HS-27A (cell line): ENCODE results near the gene NUDT2.
"Not testable (repeated sequence)": the region's sequence is repeated elsewhere in the genome, so short reads cannot be mapped to it uniquely, and the experiment has no call there.

Source experiments
- DNase-seq: peaks from one replicate; pipeline ENCODE4 v3.0.0-alpha.2; 2012; ENCODE audit warnings: low read depth, missing footprints

Gene NUDT2

GRCh38 chr9:34335376-34335775, 6.0 kb downstream of the NUDT2 start:
- no peak for DNase-seq

DNA sequence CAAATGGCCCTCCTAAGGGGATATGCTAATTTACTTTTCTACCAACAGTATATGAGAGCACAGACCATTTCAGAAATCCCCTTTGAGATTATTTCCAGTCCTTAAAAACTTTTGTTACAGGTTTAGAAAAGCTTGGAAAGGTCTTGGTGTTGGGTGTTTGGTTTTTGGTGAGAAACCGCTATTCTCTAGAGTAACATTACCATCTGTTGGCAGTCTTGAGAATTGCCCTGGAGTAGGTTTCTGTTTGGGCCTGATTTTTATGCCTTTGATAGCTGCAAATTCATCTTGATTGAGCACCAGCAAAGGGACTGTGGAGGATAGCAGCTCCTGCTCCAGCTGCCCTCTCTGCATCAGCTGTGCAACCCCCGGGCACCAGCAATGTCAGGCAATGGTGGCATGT, 8.0 kb downstream of the NUDT2 start:
- no peak for DNase-seq

DNA sequence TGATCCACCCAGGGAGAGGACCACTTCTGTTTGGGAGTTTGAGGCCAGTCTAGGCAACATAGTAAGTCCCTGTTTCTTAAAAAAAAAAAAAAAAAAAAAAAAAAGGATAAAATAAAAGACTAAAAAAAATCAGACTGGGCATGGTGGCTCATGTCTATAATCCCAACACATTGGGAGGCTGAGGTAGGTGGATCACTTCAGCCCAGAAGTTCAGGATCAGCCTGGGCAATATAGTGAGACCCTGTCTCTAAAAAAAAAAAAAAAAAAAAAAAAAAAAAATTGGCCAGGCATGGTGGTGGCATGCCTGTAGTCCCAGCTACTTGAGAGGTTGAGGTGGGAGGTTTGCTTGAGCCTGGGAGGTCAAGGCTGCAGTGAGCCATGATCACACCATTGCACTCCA, 8.7 kb downstream of the NUDT2 start:
- not testable (repeated sequence) for DNase-seq

- no peak for DNase-seq
These were observed 9.5 kb downstream of the NUDT2 start for GRCh38 chr9:34338665-34339385.

- DNase-seq = no peak
These were observed 12.4 kb downstream of the NUDT2 start for GRCh38 chr9:34341659-34342295.

GRCh38 chr9:34343090-34343489, 13.7 kb downstream of the NUDT2 start:
- DNase-seq = no peak

DNA sequence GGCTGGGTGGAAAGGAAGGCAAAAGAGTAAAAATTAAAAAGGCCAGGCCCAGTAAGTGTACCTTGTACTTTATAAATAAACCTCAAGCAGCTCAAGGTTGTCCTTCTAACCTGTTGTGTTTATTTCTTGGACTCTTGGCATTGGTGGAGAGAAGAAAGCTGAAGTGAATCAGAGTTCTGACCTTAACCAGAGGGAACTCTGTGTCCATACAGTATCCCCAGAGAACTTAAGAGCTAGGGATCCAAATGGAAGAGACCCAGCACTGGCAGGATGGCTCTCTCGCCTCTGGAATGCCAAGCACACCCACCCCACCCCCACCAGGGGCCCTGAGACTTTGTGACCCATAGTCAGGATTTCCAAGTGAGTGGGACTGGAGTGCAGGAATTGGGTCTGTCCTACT, 14.2 kb downstream of the NUDT2 start:
- DNase-seq = no peak

- DNase-seq = no peak
These were observed 17.8 kb downstream of the NUDT2 start for GRCh38 chr9:34346873-34347799.

DNA sequence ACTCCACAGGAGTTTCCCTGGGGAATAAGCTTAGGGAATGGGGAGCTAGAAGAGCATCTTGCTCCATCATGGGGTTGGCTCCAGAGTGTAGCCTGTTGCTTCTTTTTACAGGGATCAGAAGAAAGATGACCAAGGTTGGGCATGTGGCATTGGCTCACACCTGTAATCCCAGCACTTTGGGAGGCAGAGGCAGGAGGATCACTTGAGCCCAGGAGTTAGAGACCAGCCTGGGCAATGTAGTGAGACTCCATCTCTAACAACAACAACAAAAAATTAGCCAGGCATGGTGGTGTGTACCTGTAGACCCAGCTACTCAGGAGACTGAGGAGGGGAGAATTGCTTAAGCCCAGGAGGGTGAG, 18.4 kb downstream of the NUDT2 start:
- no peak for DNase-seq

DNA sequence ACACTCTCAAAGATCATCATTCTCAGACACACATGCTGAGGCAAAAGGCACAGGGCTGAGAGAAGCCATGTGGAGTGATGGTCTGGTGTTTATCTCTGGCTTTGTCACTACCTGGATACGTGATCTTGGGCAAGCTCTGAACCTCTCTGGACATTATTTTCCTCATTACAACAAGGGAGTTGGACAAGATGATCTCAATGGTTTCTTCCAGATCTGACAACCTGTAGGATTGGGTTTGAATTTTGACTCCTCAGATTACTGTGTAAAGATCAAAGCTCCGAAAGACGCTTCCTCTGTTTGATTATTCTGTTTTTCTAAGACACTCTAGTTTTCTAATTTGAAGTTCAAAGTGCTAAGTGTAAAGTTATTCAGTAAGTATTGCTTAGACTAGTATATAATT, 20.0 kb downstream of the NUDT2 start:
- DNase-seq = no peak

- DNase-seq = not testable (repeated sequence)
These were observed 22.8 kb downstream of the NUDT2 start for GRCh38 chr9:34352122-34352652.

GRCh38 chr9:34352957-34353356, 23.6 kb downstream of the NUDT2 start:
- DNase-seq = not testable (repeated sequence)

DNA sequence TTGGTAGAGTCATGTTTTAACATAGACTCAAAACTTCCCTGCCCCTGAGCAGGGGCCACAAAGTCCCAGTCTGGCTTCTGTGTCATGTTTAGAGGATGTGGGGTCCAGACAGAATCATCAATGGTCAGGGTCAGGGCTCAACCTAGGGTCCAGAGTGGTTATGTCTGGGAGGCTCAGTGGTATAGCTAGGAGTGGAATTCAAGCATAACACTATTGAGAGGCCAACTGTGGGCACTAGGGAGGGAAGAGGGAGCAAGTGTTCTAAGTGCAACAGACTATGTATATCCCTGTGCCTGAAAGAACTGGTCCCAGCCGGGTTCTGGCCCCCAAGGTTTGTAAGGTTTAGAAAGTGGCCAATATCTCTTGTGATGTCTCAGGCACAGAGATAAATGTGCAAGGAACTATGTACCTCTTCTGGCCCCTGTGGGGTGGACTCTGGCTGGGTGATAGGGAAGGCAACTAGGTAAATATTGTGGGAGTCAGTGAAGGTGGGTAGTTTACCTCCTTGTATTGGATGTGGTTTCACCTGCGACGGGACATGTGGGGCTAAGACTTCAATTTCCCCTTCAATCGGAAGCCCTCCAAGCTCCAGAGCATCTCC, 33.3 kb downstream of the NUDT2 start:
- DNase-seq = no peak

GRCh38 chr9:34363619-34364351, 34.4 kb downstream of the NUDT2 start:
- DNase-seq = no peak

DNA sequence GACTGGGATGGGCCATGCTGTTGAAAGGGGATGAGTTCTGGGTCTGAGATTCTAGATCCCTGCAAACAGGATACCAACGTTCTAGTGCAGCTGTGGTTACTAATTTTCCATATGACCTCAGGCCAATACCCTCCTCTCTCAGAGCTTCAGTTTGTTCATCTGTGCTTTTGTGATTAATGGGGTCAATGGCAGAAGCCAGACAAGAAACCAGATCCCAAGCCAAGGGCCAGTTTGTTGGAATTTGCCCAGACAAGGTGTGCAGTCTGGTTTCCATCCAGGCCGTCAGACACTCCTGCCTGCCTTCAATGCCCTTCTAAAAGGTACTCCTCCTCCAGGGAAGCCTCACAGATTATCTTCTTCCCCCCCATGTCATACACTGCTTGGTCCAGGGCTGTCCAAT, 35.9 kb downstream of the NUDT2 start:
- no peak for DNase-seq

DNA sequence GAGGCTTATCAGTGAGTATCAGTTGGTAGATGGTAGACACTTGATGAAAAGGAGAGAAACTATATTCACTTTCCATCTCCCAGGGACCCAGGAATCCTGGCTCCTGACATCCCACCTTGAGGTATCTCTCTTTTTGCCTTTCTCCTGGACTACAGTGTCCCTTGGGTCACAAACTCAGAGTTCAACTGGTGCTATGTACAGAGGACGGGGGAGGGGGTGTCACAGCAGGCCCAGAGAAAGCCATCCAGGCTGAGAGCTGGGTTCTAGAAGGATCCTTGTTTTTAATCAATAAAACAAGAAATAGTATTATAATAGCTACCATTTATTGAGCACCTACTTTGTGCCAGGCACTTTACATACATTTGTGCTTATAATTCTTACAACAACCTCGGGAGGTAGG, 37.0 kb downstream of the NUDT2 start:
- no peak for DNase-seq

DNA sequence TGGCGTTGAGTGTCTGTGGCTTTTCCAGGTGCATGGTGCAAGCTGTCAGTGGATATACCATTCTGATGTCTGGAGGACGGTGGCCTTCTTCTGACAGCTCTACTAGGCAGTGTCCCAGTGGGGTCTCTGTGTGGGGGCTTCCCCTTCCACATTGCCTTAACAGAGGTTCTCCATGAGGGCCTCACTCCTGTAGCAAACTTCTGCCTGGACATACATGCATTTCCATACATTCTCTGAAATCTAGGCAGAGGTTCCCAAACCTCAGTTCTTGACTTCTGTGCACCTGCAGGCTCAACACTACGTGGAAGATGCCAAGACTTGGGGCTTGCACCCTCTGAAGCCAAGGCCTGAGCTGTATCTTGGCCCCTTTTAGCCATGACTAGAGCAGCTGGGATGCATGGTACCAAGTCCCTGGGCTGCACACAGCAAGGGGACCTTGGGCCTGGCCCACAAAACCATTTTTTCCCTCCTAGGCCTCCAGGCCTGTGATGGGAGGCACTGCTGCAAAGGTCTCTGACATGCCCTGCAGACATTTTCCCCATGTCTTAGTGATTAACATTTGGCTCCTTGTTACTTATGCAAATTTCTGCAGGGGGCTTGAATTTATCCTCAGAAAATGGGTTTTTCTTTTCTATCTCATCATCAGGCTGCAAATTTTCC, 38.5 kb downstream of the NUDT2 start:
- not testable (repeated sequence) for DNase-seq

DNA sequence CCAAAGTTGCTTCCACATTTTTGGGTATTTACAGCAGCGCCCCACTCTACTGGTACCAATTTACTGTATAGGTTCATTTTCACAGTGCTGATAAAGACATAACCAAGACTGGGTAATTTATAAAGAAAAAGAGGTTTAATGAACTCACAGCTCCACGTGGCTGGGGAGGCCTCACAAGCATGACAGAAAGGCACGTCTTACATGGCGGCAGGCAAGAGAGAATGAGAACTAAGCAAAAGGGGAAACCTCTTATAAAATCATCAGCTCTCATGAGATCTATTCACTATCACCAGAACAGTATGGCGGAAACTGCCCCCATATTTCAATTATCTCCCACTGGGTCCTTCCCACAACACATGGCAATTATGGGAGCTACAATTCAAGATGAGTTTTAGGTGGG, 39.4 kb downstream of the NUDT2 start:
- not testable (repeated sequence) for DNase-seq

DNA sequence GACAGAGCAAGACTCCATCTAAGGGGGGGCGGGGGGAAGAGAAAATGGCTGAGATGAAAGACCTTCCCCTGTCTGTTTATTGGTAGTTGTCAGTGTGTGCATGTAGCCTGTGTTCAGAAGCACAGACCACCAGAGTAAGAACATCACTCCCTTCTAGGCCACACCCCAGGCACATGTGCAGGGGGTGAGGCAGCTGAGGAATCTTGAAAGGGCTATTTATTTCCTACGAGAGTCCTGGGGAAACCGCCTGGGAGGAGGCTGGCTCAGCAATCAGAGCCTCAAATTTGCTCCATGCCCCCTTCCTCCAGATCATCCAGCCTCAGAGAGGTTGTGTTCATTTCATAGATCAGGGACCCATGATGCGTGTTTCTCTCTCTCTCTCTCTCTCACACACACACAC, 40.3 kb downstream of the NUDT2 start:
- DNase-seq = no peak

GRCh38 chr9:34370335-34370969, 41.1 kb downstream of the NUDT2 start:
- no peak for DNase-seq
